HG03342 (cell line): ENCODE results near the gene PDPK1.
"Not testable (repeated sequence)": the region's sequence is repeated elsewhere in the genome, so short reads cannot be mapped to it uniquely, and the experiment has no call there.

Experiments used
- ATAC-seq: cut with Tn5 transposase; IDR thresholded peaks from one replicate; pipeline ENCODE4 v1.9.1; 2021; ENCODE audit warnings: mild to moderate bottlenecking, moderate library complexity; ENCODE audit not compliant: unreplicated experiment

Gene PDPK1

DNA sequence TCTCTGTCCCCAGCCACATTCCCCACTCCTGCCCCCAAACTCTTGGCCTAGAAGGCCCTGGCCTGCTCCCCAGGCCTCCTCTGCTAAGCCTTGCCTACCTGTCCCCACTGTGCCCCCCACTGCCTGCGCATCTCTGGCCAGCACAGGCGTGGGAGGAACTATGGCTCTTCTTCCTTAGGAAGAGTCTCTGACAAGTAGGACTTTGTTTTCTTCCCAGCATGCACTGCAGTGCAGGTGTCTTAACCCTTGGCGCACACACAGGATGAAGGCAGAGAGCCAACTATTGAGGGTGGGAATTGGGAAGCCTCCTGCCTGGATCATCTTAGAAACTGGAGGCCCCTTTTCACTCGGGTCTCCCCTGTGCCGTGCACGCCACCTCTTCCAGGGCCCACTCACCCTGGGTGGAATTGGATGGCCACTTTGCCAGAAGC is 14.0 kb upstream of the PDPK1 start:
- no peak for ATAC-seq

DNA sequence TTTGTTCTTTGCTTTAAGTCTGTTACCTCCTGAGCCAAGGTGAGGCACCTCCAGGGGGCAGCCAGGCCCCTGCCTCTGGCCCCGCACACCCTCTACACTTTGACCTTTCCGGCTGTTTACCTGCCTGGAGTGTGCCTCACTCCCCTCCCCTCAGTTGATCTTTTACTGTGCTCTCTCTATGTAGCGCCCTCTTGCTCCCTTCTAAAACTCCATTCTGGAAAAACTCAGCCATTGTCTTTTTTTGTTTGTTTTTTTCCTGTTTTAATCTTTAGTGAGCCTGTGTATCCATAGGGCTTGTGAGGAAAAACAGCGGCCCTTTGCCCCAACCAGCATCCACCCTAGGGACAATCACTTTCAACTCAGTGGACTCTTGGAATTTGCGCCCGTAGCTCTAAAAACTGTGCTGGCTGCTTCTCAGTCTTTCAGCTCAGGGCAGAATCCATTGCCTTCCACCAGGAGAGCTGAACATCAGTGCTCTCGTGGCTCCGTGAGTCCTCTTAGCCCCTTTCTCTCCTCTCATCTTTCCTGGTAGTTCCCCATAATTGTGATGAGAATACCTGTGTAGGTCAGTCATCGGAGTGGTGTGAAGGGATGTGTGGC is 13.4 kb upstream of the PDPK1 start:
- ATAC-seq = no peak

DNA sequence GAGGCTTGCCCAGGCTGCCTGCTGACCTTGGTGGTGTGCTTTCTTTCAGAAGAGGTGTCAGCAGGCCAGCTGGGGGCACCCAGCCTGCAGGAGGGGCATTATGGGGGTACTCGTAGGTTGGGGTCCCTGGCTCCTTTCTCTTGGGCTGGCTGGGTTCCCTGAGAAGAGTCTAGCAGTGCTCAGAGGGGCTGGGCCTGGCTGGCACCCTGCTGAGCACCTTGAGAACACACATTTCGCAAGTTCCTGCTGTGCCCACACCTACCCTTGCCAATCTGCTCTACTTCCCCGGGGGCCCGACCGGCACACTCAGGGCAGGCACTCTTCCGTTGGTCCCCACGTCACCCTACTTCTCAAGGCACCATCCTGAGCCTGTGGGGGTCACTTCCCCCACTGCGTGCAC is 11.7 kb upstream of the PDPK1 start:
- no peak for ATAC-seq

DNA sequence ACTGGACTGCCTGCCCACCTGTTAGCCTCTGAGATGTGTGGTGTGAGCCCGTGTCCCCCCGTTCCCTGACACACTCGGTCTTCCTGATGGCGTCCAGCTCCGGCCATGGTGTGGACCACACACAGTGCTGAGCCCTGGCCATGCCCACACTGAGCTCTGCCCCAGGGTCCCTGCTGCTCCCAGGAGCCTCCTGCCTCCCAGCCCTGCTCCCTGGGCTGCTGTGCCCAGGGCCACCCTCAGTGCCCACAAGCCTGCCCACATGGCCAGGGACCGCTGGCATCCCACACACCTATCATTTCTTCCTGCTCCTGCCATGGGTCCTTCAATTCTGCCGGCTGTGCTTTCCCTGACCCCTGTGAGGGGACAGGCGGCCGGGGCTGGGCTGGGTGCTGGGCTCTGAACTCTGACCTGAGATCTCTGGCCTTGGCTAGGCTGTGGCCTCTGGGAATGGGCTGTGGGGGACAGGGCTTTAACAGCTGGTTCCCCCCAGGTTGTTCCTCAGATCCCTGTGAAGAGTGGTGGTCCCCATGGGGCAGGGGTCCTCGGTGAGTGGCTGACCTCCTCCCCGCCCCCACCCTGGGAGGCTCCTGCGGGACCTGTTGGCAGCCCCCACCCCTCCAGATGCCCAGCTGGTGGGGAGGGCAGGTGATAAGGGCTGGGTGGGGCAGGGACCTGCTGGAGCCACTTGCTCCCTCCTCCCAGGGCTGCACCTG is 10.6 kb upstream of the PDPK1 start:
- no peak for ATAC-seq

DNA sequence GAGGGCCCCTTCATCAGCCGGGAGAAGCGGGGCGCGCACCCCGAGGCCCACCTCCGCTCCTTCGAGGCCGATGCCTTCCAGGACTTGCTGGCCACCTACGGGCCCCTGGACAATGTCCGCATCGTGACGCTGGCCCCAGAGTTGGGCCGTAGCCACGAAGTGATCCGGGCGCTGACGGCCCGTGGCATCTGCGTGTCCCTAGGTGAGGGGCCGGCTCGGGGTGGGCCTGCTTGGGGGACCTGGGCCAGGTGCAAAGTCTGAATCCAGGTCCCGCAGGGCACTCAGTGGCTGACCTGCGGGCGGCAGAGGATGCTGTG is 10.1 kb upstream of the PDPK1 start:
- no peak for ATAC-seq

DNA sequence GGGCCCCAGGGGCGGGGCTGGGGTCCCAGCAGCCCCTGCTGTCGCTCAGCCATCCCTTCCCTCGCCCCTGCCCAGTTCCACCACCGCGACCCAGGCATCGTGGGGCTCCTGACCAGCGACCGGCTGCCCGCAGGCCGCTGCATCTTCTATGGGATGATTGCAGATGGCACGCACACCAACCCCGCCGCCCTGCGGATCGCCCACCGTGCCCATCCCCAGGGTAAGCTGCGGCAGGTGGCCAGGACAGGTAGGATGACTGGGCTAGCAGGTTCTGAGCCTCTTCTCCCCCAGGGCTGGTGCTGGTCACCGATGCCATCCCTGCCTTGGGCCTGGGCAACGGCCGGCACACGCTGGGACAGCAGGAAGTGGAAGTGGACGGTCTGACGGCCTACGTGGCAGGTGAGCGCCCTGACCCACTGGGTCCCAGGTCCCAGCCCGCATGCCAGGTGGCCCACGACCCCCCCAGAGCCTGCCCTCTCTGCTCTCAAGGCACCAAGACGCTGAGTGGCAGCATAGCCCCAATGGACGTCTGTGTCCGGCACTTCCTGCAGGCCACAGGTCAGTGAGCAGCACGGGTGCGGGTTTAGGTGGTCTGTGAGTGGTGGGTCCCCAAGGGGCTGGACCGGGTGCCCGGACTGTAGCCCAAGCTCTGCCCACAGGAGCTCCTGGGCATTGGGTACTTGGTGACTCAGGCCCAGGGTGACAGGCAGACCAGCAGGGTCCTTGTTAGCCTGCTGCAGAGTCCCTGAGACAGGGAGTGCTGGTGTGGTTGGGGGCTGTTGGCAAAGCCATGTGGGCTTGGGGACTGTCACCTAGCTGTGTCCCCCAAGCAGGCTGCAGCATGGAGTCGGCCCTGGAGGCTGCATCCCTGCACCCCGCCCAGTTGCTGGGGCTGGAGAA is 9.4 kb upstream of the PDPK1 start:
- ATAC-seq = no peak

DNA sequence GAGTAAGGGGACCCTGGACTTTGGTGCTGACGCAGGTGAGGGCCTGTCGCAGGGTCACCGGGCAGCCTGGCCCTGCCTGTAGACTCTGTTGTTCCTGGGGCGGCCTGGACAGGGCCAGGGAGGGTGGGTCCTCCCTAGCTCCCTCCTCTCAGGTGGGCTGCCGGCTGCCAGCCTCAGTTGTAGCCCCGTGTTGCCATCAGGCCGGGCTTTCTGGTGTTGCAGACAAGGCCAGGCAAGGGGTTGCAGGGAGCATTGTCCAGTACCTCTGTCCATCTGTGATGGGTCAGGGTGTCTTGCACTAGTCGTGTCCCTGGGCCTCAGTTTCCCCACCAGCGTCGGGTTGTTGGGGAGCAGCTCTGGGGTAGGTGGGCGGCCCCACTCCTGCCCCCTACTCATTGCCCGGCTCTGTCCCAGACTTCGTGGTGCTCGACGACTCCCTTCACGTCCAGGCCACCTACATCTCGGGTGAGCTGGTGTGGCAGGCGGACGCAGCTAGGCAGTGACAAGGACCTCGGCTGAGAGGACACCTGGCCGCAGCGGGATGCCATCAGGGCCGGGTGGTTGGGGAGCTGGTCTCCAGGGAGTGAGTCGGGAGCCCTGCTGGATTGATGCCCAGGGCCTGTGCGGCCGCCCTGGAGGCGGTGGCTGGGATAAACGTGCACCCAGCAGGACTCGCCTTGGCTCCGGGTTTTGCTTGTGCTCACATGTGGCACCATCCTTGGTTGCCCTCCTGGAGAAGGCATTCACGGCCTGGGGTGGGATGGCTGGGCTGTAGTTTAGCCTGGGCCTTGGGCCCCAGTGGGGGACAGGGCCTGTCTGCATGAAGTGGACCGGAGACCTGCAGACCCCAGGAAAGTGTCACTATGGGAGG is 8.5 kb upstream of the PDPK1 start:
- no peak for ATAC-seq

DNA sequence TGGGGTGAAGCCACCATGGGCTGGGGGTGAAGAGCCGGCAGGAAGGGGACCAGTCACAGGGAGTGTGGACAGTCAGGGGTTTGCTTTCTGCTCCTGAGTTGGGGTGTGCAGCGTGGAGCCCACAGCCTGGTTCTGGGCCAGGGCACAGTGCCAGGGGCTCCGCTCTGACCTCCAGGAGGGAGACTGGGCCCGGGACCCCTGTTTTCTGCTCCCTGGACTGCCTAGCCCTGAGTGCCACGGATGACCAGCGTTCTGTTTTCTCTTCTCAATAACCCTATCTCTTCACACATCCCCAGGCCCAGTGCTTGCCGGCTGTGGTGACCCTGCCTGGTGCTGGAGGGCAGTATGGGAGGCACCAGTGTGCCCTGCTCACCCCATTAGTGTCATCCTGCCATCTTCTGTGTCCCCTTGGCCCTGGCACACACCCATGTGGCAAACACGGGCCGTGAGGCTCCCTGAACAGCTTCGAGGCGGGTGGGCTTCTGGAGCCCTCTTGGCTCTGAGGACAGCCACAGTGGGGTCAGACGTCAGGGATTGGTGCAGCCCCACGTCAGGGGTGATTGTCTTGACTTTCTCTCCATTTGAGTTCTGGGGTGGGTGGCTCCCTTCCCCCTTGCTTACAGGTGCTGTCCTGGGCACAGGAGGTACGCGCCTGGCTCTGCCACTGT is 7.7 kb upstream of the PDPK1 start:
- no peak for ATAC-seq

DNA sequence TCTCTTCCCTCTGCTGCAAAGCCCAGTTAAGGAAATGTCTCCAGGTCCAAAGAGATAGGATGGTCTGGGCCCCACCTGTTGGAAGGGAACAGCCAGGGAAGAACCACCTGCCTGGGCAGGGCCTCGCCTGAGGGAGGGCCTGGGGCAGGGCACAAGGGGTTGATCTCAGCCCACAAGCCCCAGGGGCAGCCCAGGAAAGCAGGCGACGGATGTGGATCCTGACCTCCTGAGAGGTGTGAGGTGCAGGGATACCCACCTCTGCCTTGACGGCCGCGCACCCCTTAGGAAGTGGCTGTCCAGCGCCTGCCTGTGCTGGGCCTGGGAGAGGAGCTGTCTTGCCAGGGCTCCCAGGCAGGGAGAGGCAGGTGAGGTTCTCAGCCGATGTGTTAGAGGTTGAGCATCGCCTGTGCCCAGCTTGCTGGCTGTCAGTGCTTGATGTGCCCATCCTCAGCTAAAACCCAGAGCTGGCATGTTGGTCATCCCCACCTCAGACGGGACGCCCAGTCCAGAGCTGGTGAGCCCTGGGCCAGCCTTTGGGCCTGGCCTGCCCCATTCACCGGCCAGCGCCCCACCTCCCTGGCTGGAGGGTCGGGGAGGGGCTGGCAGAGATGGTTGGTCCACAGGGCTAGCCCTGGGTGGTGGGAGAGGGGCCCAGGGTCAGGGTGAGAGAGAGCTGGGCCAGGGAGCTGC is 7.0 kb upstream of the PDPK1 start:
- no peak for ATAC-seq

DNA sequence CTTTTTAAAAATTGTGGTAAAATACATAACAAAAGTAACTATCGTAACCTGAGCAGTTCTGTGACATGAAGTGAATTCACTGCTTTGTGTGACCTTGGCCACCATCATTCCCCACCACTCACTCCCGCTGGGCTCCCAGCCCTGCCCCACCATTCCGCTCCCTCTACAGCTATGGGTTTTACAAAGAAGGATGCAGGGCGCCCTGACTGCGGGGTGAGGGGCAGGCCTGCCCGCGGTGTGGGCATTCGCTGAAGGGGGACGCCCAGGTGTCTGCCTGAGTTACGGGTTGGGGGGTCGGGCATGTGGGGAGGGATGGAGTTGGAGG is 6.5 kb upstream of the PDPK1 start, which contains the start of gene CEMP1:
CEMP1 (minus strand) TSS at position 38 of the 325 bp plus-strand sequence. CDS start 335 bp downstream, outside the sequence.
- no peak for ATAC-seq

DNA sequence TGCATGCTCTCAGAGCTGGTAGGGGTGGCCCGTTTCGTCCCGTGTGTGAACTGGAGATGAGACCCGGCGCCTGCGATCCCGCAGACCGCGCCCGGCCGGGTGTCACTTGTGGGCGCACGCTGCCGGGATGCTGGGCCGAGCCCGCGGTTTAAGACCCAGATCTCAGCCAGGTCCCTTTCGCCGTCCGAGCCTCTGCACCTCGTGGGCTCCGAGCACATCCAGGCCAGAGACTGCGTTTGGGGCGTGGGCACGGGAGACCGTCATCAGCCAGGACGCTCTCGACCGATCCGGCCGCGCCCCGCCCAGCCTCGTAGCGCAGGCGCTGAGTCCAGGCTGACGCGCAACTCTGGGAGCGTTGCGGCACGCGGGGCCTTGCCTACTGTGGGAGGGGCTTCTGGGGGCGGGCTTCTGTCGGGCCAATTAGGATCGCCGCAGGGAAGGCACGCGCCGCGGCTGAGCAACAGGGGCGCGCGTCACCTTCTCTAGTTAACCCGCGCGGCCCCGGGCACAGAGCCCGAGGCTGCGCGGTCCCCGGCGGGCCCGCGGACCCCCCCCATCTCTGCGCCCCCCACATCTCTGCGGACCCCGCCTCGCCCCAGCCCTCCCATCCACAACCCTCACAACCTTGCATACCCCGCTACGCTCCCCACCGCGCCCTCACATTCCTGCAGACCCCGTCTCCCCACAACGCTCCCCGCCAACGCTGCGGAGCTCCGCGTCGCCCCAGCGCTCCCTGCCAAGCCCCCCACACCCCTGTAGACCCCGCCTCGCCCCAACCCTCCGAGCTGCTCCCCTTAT is 5.9 kb upstream of the PDPK1 start:
- peak; percentile 79 for ATAC-seq

DNA sequence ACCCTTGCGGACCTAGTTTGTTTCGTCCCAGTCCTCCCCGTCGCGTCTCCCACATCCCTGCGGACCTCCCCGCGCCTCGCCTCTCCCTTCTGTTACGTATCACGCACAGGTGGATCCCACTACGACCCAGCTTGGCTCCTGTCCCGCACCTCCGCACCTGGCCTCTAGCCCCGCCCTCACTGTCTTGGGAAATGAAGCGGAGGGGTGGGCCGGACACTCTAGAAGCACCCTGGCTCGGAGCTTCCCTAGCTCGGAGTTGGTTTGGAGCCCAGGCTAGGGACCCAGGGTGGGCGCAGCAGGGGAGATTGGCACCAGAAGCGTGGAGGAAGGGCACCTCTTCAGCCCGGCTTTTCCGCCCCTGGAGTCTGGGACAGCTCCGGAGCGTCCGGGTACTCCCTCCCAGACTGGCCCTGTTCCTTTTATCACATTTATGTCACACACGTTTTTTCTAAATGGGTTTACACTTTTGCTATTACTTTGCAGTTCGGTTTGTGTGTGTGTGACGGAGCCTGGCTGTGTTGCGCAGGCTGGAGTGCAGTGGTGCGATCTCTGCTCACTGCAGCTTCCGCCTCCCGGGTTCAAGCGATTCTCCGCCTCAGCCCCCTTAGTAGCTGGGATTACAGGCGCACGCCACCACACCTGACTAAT is 5.2 kb upstream of the PDPK1 start:
- ATAC-seq = no peak

DNA sequence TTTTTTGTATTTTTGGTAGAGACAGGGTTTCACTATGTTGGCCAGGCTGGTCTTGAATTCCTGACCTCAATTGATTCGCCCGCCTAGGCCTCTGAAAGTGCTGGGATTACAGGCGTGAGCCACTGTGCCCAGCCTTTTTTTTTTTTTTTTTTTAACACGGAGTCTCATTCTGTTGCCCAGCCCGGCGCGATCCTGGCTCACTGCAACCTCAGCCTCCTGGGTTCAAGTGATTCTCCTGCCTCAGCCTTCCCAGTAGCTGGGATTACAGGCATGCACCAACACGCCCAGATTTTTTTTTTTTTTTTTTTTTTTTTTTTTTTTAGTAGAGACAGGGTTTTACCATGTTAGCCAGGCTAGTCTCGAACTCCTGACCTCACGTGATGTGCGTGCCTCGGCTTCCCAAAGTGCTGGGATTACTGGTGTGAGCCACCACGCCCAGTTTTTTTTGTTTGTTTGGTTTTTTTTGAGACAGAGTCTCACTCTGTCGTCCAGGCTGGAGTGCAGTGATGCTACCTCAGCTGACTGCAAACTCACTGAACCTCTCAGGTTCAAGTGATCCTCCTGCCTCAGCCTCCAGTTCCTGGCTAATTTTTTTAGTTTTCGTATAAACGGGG is 4.6 kb upstream of the PDPK1 start:
- not testable (repeated sequence) for ATAC-seq

DNA sequence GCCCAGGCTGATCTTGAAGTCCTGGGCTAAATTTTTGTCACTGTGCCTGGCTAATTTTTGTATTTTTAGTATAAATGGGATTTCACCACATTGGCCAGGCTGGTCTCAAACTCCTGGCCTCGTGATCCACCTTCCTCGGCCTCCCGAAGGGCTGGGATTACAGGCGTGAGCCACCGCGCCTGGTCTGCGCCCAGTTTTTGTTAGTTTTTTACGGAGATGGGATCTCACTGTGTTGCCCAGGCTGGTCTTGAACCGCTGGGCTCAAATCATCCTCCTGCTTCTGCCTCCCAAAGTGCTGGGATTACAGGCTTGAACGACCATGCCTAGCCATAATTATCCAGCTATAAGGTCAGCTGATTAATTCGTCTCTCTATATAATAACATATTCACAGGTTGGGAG is 3.9 kb upstream of the PDPK1 start:
- no peak for ATAC-seq

DNA sequence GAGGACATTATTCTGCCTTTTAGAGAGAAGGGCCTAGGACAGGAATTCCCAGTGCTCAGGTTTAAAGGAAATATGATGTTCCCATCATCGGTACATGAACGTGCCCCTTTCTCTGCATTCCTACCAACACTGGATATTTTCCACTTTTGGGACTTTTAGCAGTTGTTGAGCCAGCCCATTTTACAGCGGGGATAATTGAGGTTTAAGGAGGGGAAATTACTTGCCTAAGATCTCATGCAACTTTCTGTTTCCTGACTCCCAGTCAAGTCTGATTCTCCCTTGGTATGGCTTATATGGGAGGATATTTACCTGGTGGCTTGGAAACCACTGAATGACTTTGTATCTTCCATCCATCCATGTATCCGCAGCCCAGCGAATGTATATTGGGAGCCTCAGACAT is 3.5 kb upstream of the PDPK1 start:
- ATAC-seq = not testable (repeated sequence)

DNA sequence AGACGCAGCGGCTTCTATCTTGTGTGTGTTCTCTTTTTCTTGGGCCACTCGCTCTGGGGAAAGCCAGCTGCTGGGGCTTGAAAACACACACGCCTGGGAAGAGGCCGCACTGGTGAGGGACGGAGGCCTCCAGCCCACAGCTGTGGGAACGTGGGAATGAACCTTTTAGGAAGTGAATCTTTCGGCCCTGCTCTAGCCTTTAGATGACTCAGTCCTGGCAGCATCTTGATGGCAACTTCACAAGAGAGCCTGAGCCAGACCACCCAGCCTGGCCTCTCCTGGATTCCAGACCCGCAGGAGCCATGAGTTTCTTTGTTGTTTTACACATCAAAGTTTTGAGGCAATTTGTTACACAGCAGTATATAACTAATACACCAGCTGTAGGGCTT is 2.2 kb upstream of the PDPK1 start:
- no peak for ATAC-seq

DNA sequence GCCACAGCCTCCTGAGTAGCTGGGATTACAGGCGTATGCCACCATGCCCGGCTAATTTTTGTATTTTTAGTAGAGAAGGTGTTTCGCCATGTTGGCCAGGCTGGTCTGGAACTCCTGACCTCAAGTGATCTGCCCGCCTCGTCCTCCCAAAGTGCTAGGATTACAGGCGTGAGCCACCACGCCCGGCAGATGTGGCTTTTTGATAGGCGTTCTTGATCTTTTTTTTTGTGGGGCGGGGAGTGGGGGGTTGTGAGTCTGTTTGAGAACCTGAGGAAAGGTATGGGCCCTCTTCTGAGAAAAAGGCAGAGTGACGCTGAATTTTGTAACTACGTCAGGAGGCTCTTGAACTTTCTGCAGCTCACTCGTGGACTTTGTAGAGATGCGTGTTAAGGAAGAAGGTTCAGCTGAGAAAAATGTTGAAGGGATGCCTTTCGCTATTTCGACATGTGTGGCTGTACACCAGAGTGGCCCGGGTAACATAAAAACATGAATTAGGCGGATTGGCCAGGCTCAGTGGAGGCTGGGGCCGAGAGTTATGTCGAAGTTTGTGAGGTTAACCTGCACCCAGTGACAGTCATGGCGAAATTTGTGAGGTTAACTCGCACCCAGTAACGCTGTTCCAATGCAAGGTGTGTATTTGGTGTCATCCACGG is 1.5 kb downstream of the PDPK1 start:
- not testable (repeated sequence) for ATAC-seq
